ENCODE results near the gene KRT82.

Gene KRT82

GRCh38 chr12:52360663-52361271, 45.4 kb downstream of the KRT82 start:
- H3K27me3 Mint-ChIP-seq (ENCODE audit: low read depth): peaks cover 2% of the 10 kb centered on the region
- peaks cover 9% of the 10 kb centered on the region for H3K4me1 Mint-ChIP-seq (ENCODE audit: low read depth)
- no peak overlapping the region for H3K4me3 Mint-ChIP-seq
- DNase-seq (ENCODE audit: low spot score): no peak
- no peaks in the 10 kb centered on the region for H3K36me3 Mint-ChIP-seq (ENCODE audit: low read depth)
- H3K27ac Mint-ChIP-seq: no peak overlapping the region
- no peaks in the 10 kb centered on the region for H3K9me3 Mint-ChIP-seq

GRCh38 chr12:52360106-52360662, 46.0 kb downstream of the KRT82 start:
- no peak for DNase-seq (ENCODE audit: low spot score)
- Mint-ChIP-seq H3K9me3 (no peaks in the 10 kb centered on the region), H3K36me3 (ENCODE audit: low read depth) (no peaks in the 10 kb centered on the region), H3K27me3 (ENCODE audit: low read depth) (peaks cover 2% of the 10 kb centered on the region), H3K4me3 (no peak overlapping the region), H3K4me1 (ENCODE audit: low read depth) (peaks cover 9% of the 10 kb centered on the region), H3K27ac (no peak overlapping the region)

GRCh38 chr12:52359621-52360061, 46.5 kb downstream of the KRT82 start:
- no peak for DNase-seq (ENCODE audit: low spot score)
- Mint-ChIP-seq H3K36me3 (ENCODE audit: low read depth) (no peaks in the 10 kb centered on the region), H3K9me3 (no peaks in the 10 kb centered on the region), H3K27ac (no peak overlapping the region), H3K4me1 (ENCODE audit: low read depth) (peaks cover 9% of the 10 kb centered on the region), H3K4me3 (no peak overlapping the region), H3K27me3 (ENCODE audit: low read depth) (peaks cover 2% of the 10 kb centered on the region)

- no peaks in the 10 kb centered on the region for H3K36me3 Mint-ChIP-seq (ENCODE audit: low read depth)
- H3K4me1 Mint-ChIP-seq (ENCODE audit: low read depth): peaks cover 9% of the 10 kb centered on the region
- DNase-seq (ENCODE audit: low spot score): no peak
- peaks cover 2% of the 10 kb centered on the region for H3K27me3 Mint-ChIP-seq (ENCODE audit: low read depth)
- no peak overlapping the region for H3K27ac Mint-ChIP-seq
- H3K4me3 Mint-ChIP-seq: no peak overlapping the region
- no peaks in the 10 kb centered on the region for H3K9me3 Mint-ChIP-seq
These were observed 47.4 kb downstream of the KRT82 start for GRCh38 chr12:52358575-52359350.

GRCh38 chr12:52356762-52357580, 49.2 kb downstream of the KRT82 start:
- no peaks in the 10 kb centered on the region for H3K9me3 Mint-ChIP-seq
- no peak for DNase-seq (ENCODE audit: low spot score)
- no peaks in the 10 kb centered on the region for H3K36me3 Mint-ChIP-seq (ENCODE audit: low read depth)
- H3K4me1 Mint-ChIP-seq (ENCODE audit: low read depth): peaks cover 9% of the 10 kb centered on the region
- no peak overlapping the region for H3K27ac Mint-ChIP-seq
- peaks cover 11% of the 10 kb centered on the region for H3K27me3 Mint-ChIP-seq (ENCODE audit: low read depth)
- H3K4me3 Mint-ChIP-seq: no peak overlapping the region

- H3K27me3 Mint-ChIP-seq (ENCODE audit: low read depth): peaks cover 15% of the 10 kb centered on the region
These were observed 49.9 kb downstream of the KRT82 start for GRCh38 chr12:52356031-52356761.

GRCh38 chr12:52355176-52355575, 51.0 kb downstream of the KRT82 start:
- no peaks in the 10 kb centered on the region for H3K36me3 Mint-ChIP-seq (ENCODE audit: low read depth)

More at GRCh38 chr12:52356031-52356761, 49.9 kb downstream of the KRT82 start:
- peaks cover 12% of the 10 kb centered on the region for H3K4me1 Mint-ChIP-seq (ENCODE audit: low read depth)
- no peaks in the 10 kb centered on the region for H3K36me3 Mint-ChIP-seq (ENCODE audit: low read depth)
- no peaks in the 10 kb centered on the region for H3K9me3 Mint-ChIP-seq
- H3K27ac Mint-ChIP-seq: no peak overlapping the region
- no peak for DNase-seq (ENCODE audit: low spot score)
- H3K4me3 Mint-ChIP-seq: no peak overlapping the region

GRCh38 chr12:52354200-52354599, 51.9 kb downstream of the KRT82 start:
- H3K36me3 Mint-ChIP-seq (ENCODE audit: low read depth): no peaks in the 10 kb centered on the region
- no peak overlapping the region for H3K4me3 Mint-ChIP-seq
- no peaks in the 10 kb centered on the region for H3K9me3 Mint-ChIP-seq
- peaks cover 16% of the 10 kb centered on the region for H3K27me3 Mint-ChIP-seq (ENCODE audit: low read depth)
- DNase-seq (ENCODE audit: low spot score): no peak
- peaks cover 10% of the 10 kb centered on the region for H3K4me1 Mint-ChIP-seq (ENCODE audit: low read depth)
- H3K27ac Mint-ChIP-seq: no peak overlapping the region

More at GRCh38 chr12:52355176-52355575, 51.0 kb downstream of the KRT82 start:
- no peak overlapping the region for H3K4me3 Mint-ChIP-seq
- H3K27ac Mint-ChIP-seq: no peak overlapping the region
- H3K4me1 Mint-ChIP-seq (ENCODE audit: low read depth): peaks cover 12% of the 10 kb centered on the region
- DNase-seq (ENCODE audit: low spot score): no peak
- H3K27me3 Mint-ChIP-seq (ENCODE audit: low read depth): peaks cover 15% of the 10 kb centered on the region
- H3K9me3 Mint-ChIP-seq: no peaks in the 10 kb centered on the region

- Mint-ChIP-seq H3K27ac (no peak overlapping the region), H3K36me3 (ENCODE audit: low read depth) (no peaks in the 10 kb centered on the region), H3K4me3 (no peak overlapping the region), H3K9me3 (no peaks in the 10 kb centered on the region), H3K27me3 (ENCODE audit: low read depth) (peaks cover 17% of the 10 kb centered on the region), H3K4me1 (ENCODE audit: low read depth) (peaks cover 8% of the 10 kb centered on the region)
- DNase-seq (ENCODE audit: low spot score): no peak
These were observed 52.4 kb downstream of the KRT82 start for GRCh38 chr12:52353766-52354165.

GRCh38 chr12:52352951-52353350, 53.2 kb downstream of the KRT82 start:
- no peak for DNase-seq (ENCODE audit: low spot score)
- Mint-ChIP-seq H3K27me3 (ENCODE audit: low read depth) (peaks cover 17% of the 10 kb centered on the region), H3K9me3 (no peaks in the 10 kb centered on the region), H3K4me1 (ENCODE audit: low read depth) (peaks cover 3% of the 10 kb centered on the region), H3K4me3 (no peak overlapping the region), H3K27ac (no peak overlapping the region), H3K36me3 (ENCODE audit: low read depth) (no peaks in the 10 kb centered on the region)

GRCh38 chr12:52351196-52352059, 54.7 kb downstream of the KRT82 start:
- H3K4me1 Mint-ChIP-seq (ENCODE audit: low read depth): peaks cover 3% of the 10 kb centered on the region
- peaks cover 17% of the 10 kb centered on the region for H3K27me3 Mint-ChIP-seq (ENCODE audit: low read depth)
- no peak overlapping the region for H3K4me3 Mint-ChIP-seq
- H3K36me3 Mint-ChIP-seq (ENCODE audit: low read depth): no peaks in the 10 kb centered on the region
- H3K9me3 Mint-ChIP-seq: no peaks in the 10 kb centered on the region
- H3K27ac Mint-ChIP-seq: no peak overlapping the region
- no peak for DNase-seq (ENCODE audit: low spot score)

- Mint-ChIP-seq H3K4me3 (no peak overlapping the region), H3K27ac (no peak overlapping the region), H3K9me3 (no peaks in the 10 kb centered on the region), H3K36me3 (ENCODE audit: low read depth) (no peaks in the 10 kb centered on the region), H3K27me3 (ENCODE audit: low read depth) (peaks cover 17% of the 10 kb centered on the region), H3K4me1 (ENCODE audit: low read depth) (peaks cover 3% of the 10 kb centered on the region)
- no peak for DNase-seq (ENCODE audit: low spot score)
These were observed 55.3 kb downstream of the KRT82 start for GRCh38 chr12:52350786-52351185.
